ENCODE data around the gene LPAR2.
"Not testable (repeated sequence)": the region's sequence is repeated elsewhere in the genome, so short reads cannot be mapped to it uniquely, and the experiment has no call there.

Gene LPAR2

DNA sequence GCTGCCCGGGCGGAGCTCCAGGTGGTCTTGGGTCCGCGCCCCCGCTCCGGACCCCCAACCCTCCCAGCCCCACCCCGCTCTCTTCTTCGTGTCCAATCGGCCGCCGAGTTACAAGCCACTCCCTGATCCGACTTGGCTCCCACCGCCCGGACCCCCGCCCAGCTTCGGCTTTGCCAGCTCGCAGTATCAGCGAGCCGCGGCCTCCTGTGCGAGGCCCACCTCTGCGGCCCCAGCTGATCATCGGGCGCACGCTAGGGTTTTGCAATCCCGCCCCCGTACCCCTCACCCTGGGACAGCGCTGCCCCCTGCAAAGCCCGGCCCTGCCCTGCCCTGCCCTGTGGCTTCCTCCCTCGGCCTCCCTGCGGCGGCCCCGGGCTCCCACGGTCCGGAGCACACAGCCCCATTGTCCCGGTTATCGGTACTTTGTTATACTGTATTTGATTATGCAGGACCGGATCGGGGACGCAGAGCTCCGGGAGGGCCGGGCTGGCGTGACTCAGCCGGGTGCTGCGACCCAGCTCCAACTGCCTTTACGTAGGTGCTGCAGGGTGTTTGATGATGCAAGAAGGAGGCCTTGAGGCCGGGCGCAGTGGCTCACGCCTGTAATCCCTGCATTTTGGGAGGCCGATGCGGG lies 598 bp upstream of the LPAR2 start:
- DNase-seq: peak in 1 of 2 experiments; percentile 74

DNA sequence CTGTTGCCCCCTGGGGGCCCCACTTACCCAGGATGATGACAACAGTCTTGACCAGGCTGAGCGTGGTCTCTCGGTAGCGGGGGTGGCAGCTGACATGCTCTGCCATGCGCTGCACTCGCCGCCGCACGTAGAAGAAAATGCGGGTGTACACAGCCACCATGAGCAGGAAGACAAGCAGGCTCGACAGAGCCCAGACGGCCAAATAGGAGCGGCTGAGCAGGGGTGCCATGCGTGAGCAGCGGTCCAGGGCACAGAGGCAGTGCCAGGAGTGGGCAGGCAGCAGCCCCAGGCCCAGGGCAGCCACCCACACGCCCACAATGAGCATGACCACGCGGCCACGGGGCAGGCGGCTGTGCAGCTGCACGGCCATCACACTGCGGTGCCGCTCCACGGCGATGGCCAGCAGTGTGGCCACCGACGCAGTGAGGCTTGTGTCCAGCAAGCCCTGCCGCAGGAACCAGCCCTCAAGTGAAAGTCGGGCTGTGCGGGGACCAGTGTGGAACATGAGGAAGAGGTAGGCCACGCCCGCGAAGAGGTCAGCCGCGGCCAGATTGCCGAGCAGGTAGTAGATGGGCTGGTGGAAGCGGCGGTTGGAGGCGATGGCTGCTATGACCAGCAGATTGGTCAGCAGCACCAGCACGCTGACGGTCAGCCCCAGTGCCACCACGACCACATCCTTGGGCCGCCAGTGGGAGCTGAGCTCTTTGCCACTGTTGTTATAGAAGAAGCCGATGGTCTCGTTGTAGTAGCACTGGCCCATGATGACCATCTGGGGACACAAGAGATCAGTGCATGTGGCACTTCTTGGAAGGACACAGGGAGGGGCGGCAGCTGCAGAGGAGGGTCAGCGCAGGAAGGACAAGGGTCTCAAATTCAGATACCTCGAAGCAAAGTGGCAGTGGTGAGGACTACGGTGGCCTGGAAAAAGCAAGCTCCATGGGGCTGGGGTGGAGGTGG lies 1.2 kb downstream of the LPAR2 start:
- no peak for DNase-seq

DNA sequence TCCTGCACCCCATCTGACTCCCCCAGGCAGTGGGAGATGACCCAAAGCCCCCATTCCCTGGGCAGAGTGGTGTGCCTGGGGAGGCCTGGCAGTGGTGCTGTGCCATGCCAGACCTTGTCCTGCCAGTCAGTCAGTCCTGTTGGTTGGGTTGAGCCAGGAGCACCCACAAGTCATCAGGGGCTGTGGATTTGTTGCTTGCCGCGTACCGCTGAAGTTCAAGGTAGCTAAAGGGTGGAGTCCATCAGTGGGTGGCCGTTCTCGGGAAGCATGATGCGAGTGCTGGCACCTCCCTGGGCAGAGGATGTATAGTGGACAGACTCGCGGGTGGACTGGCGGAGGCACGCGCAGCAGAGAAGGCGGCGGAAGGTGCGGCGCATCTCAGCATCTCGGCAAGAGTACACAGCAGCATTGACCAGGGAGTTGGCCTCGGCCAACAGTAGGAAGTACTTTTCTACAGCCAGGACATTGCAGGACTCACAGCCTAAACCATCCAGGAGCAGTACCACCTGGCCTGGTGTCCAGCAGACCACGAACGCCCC lies 3.9 kb downstream of the LPAR2 start:
- DNase-seq: no peak

DNA sequence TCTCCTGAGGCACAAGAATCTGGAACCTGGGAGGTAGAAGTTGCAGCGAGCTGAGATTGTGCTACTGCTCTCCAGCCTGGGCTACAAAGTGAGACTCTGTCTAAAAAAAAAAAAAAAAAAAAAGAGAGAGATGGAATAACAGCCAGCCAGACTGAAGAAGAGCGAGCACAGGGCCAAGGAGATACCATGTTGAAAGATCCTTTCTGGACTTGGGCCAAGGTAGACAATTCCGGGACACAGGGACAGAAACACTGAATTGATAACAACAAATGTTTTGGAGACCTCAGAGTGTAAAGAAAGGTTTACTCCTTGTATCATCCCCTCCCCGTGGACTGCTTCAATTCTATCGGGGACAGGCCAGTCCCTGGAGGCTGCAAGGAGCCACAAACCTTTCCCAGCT lies 4.6 kb downstream of the LPAR2 start:
- no peak for DNase-seq

DNA sequence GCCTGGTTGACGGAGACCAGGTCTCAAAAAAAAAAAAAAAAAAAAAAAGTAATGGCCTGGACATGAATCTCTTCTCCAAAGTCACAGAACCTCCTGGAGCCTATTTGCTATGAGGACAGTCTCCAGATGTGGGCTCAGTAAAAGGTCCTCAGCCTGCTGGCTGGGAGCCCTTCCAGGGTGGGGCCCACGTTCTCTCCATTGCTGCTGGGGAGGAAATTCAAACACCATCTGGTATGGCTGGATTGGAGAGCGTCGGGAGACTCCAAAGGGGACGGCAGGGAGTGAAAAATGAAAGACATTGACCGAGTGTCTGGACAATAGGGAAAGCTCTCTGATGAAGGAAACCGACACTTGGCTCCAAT lies 8.2 kb downstream of the LPAR2 start:
- DNase-seq: no peak

DNA sequence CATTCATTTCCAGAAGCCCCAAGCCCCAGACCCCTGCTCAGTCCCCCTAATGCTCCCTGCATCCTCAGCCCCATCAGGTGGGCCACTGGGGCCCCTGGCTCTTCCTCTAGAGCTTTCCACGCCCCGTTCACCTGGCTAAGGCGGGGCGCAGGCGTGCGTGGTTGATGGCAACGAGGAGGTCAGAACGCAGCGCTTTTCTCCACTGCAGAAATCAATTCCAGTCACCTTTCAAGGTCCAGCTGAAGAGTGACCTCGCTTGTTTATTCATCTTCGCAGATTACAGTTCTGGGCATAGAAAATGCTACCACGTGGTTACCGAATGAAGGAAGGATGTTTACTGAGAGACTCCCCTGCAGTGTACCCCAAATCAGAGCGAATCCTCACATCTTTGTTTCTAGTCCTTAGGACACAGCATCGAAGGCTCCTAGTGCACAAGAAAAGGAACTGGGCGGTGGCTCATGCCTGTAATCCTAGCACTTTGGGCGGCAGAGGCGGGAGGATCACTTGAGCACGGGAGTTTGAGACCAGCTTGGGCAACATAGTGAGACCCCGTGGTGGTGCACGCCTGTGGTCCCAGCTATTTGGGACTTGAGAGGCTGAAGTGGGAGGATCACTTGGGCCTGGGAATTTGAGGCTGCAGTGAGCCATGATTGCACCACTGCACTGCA lies 8.7 kb downstream of the LPAR2 start:
- no peak for DNase-seq

DNA sequence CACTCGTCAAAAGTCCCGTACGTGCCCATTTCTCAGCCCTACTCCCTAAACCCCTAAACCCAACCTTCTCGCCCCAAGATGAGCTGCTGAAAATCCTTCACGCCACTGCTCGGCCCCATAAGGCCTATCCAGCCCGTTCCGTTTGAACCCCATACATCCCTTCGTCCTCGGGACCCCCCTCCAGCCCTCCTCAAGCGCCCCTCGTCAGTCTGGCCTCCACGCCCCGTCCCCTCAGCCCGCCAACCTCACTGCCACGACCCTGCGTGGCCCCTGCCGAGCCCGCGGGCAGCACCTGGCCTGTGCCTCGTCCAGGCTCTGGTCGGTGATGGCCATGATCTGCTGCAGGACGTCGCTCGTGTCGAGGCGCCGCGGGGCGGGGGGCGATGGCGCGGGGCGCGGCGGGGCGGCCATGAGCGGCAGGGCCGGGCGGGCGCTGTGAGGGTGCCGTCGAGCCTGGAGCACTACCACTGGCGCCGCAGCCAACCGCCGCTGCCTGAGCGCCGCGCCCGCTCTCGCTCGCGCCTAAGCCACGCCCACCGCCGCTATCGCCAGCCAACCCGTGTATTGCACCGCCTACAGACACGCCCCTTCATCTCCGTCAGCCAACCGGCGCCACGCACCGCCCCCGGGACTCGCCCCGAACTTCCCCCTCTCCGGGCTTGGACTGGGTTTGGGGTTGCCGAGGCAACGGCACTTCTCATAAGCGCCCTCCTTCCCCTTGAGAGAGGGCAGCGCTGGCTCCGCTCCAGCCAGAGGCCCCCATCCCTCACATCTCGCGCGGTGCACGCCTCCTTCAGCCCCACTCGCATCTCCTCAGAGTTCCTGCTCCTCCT lies 9.6 kb downstream of the LPAR2 start, which contains the start of gene PBX4:
PBX4 (minus strand) TSS at position 469 of the 833 bp plus-strand sequence; CDS start at position 411, 58 bp downstream.
- DNase-seq: peak; percentile 83 to 94

DNA sequence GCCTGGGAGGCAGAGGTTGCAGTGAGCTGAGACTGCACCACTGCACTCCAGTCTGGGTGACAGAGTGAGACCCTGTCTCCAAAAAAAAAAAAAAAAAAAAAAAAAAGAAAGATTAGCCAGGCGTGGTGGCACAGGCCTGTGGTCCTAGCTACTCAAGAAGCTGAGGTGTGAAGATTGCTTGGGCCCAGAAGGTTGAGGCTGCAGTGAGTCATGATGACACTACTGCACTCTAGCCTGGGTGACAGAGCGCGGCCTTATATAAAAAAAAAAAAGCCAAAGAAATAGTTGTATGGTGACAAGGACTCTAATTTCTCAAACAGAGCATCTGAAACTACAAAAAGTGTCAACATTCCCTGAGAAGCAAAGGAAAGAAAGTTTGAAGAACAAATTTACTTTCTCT lies 12.9 kb downstream of the LPAR2 start:
- DNase-seq: no peak

DNA sequence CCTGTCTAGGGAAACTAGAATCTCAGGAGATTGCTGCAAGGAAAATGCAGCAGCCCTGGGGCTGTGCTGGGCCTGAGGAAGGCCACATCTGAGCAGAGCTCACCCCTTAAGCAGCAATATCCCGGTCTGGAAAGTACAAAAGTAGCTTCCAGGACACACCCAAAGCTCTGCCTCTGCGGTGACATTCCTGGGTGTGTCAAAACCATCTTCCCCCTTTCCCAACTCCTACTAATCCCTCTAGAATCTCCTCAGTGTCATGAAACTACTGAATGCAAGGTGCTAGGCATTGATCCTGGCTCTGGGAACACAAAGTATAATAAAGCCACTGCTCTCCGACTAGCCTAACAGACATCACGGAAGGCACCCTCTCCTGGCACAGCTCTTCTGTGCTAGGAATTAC lies 14.5 kb downstream of the LPAR2 start:
- DNase-seq: no peak

DNA sequence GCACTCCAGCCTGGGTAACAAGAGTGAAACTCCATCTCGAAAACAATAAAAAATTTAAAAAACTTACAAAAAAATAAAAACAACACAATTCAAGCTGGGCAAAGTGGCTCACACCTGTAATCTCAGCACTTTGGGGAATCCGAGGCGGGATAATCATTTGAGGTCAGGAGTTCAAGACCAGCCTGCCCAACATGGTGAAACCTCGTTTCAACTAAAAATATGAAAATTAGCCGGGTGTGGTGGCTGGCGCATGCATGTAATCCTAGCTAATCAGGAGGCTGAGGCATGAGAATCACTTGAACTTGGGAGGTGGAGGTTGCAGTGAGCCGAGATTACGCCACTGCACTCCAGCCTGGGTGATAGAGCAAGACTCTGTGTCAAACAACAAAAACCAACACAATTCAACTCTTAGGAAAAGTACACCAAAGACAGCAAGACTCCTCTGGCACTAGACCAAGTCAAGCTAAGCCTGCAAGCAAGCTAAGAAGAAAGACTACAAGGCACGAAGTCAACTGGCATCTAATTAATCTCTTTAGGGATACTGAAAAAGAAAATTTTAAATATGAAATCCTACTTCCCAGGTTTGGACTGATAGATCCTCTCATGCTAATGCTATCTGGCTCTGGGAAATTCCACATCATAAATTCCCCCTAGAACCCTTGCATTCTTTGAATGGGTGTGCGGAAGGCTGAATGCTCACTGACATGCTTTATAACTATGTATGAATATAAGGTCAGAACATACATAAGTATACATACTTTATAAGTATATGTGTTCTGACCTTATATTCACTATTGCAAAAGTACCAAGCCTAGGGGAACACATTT lies 17.4 kb downstream of the LPAR2 start:
- DNase-seq: no peak

DNA sequence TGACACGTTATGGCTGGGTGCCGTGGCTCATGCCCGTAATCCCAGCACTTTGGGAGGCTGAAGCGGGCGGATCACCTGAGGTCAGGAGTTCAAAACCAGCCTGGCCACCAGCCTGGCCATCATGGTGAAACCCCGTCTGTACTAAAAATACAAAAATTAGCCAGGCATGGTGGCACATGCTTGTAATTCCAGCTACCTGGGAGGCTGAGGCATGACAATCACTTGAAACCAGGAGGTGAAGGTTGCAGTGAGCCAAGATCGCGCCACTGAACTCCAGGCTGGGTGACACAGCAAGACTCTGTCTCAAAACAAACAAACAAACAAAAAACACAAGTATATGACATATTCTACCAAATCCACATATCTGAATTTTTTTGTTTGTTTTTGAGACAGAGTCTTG lies 21.3 kb downstream of the LPAR2 start:
- not testable (repeated sequence) for DNase-seq

DNA sequence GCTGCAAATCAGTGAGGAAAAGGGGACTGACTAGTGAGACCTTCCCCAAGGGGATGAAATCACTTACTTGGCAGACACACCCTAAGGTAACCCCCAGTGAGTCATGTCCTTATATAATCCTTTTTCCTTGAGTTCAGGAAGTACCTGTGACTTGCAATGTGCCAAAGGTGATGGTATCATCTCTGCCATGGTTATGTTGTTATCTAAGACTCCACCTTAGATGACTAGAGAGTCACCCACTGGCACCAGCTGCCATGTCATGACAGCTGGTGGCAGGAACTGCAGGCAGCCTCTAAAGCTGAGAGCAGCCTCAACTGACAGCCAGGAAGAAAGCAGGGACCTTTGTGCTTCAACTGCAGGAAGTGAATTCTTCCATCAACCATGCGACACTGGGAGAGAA lies 22.0 kb downstream of the LPAR2 start:
- no peak for DNase-seq

DNA sequence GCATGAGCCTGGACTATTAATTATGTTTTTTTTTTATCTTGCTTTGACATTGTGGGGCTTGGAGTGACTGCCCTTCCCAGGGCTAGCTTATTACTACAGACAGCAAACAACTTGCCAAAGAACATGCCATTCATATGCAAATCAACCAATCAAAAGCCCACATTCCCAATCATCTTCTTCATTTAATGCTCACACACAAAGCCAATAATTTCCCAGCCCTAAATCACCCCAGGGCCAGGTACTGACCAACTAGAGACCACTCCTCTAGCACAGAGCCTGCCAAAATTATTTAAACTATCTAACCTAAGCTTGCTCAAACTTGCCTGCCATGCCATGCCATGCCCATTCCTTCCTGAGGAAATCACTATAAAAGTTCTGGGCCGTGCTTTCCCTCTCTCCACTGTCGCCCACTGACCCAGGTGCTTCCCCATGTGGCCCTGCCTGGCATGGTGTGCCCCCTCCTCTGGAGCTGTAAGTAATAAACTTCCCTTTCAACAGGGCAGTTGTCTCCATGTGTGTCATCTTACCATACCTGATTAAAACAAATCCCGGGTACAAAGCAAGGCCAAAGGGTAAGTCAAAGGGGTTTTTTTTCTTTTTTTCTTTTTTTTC lies 25.2 kb downstream of the LPAR2 start:
- no peak for DNase-seq

DNA sequence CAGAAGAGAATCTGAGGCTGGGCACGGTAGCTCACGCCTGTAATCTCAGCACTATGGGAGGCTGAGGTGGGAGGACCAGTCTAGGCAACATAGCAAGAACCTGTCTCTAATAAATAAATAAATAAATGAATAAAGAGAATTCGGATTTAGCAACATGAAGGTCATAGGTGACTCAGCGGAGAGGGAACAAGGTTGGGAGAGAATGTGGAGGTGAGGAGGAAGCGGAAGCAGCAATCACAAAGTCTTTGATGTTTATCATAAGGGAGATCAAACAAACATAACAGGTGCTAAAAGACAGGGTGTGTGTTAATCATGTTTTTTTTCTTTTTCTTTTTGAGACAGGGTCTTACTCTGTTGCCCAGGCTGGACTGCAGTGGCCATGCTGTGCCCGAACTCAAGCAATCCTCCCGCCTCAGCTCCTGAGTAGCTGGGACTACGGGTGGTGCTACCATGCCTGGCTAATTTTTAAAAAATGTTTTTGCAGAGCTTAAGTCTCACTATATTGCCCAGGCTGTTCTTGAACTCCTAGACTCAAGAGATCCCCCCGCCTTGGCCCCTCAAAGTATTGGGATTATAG lies 25.8 kb downstream of the LPAR2 start:
- no peak for DNase-seq

DNA sequence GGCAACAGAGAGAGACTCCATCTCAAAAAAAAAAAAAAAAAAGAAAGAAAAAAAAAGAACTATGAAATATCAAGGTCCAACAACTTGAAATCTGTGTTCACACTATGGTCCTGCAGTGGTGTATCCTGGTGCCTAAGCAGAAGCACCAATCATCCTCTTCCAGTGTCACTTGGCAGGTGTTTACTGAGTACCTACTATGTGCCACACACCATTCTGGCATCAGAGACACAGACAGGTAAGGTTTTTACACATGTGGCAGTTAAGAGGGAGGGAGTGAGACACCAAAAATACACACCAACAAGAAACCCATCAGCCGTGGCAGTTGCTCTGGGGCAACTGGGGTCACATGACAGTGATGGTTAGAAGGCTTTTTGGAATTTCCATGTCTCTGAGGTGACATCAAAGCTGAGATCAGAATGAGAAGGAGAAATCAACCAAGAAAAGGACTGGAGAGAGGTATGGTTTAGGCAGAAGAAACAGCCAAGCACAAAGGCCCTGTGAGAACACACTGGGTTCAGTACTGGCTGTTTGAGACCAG lies 27.2 kb downstream of the LPAR2 start:
- DNase-seq: no peak

DNA sequence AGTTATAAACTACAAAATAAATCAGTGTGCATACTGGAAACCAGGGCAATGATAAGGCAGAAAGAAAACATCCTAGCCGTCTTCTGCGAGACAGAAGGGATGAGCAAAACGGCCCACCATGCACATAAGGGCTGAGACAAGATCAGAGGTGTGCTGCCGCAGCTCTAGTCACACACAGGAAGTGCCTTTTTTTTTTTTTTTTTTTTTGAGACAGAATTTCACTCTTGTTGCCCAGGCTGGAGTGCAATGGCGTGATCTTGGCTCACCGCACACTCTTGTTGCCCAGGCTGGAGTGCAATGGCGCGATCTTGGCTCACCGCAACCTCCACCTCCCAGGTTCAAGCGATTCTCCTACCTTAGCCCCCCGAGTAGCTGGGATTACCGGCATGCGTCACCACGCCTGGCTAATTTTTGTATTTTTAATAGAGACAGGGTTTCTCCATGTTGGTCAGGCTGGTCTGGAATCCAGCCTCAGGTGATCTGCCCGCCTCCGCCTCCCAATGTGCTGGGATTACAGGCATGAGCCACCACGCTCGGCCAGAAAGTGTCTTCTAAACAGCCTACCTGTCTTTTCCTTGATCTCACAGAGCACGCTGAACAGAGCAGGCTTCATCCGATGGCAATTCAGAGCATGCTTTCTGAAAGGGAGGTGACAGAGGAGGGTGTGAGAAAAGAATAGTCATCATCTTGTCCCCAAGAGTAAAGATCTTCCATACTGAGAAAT lies 29.1 kb downstream of the LPAR2 start:
- not testable (repeated sequence) for DNase-seq

DNA sequence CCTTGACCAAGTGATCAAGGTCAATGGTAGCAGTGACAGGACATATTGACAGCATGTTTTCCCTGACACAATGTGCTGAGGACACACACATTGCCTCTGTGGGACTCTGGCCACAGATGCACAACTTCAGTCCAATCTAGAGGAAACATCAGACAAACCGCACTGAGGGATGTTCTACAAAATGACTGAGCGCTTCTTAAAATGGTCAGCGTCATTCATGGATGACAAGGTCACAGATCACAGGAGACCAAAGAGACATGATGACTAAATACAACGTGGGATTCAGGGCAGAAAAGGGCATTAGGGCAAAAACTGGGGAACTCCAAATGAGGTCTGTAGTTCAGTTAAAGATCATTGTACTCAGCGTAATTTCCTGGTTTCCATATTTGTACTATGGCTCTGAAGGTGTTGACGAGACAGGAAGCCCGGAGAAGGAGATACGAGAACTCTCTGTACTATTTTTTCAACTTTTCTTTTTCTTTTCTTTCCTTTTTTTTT lies 30.2 kb downstream of the LPAR2 start:
- no peak for DNase-seq

DNA sequence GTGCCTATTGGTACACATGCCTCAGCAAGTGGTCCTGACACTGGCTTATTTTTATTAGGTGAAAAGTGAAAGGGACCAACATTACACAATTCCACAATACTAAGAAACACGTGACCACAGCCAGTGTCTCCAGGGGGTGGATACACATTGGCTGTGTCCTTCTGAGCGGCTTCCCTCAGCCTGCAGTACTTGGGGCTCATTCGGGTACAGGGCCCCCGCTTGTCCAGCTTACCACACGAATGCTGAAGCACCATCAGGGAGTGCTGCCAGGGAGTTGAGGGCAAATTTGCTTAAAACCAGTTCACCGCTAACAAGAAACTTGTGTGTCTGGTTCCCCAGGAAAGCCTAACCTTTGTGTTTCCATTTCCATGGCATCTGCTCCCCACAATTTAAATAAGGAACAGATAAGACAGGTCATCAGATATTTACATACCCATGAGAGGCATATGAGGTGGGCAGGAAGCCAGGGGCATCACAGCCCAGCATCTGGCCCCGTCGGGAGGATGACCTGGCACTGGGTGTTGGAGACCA lies 32.8 kb downstream of the LPAR2 start:
- peak; percentile 68 to 71 for DNase-seq

DNA sequence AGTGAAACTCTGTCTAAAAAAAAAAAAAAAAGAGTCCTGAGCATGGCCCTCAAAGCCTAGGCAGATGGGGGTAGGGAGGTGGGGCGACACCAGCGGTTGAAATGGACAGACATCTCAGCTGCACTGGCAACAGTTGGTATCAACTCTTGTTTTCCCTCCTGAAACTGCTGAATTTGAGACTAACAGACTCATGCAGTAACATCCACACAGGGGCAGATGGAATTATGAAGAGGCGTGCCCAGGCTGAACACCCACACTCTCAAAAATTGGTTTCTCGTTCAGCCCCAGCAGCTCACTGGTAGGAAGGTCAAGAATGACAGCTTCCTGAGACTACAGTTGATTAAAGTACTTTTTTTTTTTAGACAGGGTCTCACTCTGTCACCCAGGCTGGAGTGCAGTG lies 33.6 kb downstream of the LPAR2 start:
- DNase-seq: no peak
